Kidney capillary endothelial cell (primary cell): ENCODE measurements around the gene MYO15A.

Experiments used
- DNase-seq: peaks from one replicate; pipeline ENCODE4 v3.0.0-alpha.2; 2018; ENCODE audit warnings: low spot score

MYO15A gene

DNA sequence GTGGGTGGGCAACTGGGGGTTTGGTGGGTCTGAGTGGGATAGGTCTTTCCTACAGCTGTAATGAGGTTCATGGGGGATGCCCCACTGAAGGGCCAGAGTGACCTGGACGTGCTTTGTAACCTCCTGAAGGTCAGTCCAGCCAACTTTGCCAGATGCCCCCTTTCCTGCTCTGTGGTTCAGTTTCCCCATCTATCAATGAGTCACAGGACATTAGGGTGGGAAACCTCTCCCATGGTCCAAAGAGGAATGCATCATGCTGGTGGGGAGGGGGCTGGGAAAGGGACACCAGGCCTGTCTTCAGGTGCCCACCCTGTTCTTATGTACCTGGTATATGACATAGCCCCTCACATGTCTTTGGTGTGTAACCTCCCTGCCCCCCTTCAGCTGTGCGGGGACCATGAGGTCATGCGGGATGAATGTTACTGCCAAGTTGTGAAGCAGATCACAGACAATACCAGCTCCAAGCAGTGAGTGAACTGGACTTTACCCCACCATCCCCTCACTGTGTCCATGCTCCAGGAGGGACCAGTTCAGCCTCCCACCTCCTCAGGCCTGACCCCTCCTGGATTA is 51.1 kb downstream of the MYO15A start:
- DNase-seq, result no peak

DNA sequence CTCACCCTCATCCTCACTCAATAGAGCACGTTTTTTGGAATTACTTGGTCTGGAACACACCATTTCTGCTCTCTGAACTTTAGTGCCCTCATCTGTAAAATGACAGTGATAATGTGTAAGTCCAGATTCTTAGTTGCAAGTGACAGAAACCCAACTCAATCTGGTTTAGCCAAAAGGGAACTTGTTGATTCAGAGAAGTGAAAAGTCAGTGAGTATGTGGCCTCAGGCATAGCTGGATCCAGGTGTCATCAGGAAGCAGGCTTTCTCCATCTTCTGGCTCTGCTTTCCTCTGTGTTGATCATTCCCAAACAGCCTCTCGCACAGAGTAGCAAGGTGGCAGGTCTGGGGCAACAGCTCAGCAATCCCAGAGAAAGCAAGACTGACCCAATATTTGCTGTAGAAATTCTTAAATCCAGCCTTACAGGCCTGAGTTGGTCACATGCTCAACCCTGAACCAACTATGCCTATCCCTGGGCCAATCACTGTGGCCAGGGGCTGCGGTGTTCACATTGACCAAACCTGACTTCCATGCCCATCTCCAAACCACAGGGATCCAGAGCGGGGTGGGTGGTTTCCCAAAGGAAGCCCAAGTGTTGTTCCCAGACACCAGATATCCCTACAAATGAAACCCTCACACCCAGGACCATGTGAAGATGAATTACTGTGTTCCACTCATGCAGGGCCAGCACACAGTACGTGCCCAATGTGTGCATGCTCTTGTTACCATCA is 51.7 kb downstream of the MYO15A start:
- no peak for DNase-seq

DNA sequence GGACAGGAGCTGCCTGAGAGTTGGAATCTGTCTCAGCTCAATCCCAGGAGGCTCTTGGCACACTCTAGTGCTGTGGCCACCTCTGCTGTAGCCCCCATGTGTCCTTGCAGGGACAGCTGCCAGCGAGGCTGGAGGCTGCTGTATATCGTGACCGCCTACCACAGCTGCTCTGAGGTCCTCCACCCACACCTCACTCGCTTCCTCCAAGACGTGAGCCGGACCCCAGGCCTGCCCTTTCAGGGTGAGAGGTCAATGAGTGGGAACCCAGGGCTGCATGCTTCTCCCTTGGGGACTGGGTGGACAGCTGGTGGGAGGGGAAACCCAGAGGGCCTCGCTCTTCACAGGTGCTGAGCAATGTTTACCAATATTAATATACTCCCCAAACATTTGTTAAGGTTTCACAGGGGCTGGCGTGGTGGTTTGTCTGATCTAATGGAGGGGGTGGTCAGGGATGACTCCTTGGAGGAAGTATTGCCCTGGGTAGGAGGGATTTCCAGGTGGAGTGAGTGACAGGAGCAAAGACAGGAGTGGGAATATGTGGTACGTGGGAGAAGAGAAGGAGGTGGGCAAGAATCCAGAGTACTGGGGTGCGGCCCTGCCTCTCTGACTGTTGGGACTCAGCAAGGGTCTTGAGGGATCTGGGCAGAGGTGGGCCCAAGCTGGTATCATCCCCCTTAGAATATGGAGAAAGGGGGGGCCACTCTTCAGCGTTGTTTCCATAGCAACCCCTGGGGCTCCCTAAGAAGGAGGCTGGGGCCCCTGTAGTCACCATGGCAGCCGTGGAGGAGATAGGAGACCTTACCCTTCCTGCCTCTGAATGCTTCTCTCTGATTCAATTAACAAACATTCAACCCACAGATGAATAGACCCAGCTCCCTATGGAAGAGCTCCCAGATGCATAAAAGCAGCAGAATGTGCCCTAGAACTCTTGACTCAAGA is 52.9 kb downstream of the MYO15A start:
- no peak for DNase-seq

DNA sequence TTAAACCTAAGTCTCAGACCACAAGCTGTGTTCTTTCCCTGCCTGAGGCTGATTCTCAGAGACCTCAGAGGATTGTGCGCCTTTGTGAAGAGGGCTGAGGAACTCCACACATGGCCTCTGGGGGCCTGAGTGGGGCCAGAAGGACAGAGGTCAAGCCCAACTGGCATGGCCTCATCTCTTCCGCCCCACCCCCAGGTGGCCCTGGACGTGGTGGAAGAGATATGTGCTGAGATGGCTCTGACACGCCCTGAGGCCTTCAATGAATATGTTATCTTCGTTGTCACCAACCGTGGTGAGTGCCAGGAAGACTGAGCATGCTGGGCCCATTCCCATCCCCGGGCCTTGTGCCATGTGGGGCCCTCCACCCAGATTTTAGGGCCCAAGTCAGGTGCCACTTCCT is 55.0 kb downstream of the MYO15A start:
- DNase-seq, result no peak

DNA sequence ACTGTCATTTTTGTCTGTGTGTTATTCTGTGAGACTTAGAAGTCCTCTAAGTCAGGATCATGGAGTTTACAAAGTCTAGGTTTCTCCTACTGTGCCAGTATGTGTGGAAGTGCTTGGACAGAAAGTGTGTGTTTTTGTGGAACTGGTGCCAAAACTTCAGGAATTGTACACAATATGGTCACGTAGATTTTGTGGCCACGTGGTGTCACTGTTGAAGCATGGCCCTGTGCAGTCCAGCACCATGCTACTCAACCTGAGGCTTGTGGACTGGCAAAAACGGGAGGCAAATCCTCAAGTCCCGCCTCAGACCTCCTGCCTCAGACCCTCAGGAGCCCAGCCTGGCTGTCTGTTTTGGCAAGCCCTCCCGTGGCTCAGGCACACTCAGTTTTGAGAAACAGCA is 58.3 kb downstream of the MYO15A start:
- no peak for DNase-seq

DNA sequence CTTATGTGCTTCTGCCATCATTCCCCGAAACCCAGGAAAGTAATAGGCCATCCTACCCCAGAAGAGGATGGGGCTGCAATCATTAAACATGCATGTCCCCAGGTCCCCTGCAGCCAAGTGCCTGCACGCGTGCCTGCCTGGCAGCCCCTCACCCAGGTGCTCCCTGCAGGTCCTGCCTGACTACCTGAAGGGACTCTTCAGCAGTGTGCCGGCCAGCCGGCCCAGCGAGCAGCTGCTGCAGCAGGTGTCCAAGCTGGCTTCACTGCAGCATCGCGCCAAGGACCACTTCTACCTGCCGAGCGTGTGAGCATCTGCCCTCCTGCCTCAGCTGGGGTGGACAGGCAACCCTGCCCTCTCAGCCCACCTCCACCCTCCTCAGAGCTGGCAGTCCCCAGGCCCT is 58.9 kb downstream of the MYO15A start:
- DNase-seq, result no peak

DNA sequence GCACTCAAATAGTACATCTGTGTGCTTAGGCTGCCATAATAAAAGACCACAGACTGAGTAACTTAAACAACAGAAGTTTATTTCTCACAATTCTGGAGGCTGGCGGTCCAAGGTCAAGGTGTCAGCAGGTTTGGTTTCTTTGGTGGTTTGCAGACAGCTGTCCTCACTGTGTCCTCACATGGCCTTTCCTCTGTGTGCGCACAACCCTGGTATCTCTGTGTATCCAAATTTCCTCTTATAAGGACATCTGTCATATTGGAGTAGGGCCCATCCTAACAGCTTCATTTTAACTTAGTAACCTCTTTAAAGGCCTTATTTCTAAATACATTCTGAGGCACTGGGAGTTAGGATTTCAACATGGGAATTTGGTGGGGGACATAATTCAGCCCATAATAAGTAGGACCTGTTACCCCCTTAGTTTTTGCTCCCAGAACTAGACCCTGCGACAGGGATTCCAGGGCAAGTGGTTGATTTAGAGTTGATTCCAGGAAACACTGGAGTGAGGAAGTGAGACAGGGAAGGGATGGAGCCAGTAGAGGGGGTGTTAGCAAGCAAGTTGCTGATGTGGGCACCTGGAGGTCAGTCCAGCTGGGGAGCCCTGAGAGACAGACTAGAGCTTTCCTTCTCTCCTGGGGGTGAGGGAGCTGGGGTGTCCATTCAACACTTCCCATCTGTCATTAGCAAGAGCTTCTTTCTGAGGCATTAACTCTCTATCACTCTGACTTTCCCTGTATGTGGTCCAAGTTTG is 64.1 kb downstream of the MYO15A start:
- DNase-seq, result no peak

DNA sequence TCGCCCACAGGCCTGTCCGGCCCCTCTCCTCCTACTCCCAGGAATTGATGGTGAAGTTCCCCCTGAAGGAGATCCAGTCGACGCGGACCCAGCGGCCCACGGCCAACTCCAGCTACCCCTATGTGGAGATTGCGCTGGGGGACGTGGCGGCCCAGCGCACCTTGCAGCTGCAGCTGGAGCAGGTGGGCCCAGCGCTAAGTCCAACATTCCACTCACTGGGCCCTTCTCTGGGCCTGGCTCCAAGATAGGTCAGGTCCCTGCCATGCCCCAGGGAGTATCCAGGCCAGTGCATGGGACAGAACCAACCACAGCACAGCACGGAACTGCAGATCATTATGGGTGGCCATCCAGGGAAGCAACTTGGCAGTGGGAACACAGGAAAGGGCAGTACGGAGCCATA is 65.2 kb downstream of the MYO15A start:
- DNase-seq, result no peak

DNA sequence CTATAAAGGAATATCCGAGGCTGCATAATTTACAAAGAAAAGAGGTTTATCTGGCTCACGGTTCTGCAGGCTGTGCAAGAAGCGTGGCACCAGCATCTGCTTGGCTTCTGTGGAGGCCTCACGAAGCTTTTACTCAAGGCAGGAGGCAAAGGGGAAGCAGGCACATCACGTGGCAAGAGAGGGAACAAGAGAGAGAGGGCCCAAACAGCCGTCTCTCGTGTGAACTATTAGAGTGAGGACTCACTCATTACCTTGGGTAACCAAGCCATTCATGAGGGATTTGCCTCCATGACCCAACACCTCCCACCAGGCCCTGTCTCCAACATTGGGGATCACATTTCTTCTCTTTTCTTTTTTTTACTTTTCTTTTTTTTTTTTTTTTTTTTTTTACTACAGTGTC is 67.6 kb downstream of the MYO15A start:
- DNase-seq, result no peak

DNA sequence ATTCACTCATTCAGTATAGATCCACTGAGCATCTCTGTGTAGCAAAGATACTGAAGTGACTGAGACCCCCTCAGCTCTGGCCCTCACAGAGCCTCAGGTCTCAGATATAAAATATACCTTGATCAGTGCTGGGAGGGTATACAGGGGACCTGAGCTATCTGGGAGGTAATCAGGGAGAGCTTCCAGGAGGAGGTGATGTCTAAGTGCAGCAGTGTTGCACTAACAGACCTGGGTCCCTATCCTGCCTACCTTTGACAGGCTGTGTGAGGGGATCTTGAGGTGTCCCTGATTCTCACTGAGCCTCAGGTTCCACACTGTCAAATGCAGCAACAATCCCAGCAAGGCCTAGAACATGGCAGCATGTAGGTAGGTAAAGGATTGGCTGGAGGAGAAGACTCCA is 68.6 kb downstream of the MYO15A start:
- DNase-seq, result no peak

DNA sequence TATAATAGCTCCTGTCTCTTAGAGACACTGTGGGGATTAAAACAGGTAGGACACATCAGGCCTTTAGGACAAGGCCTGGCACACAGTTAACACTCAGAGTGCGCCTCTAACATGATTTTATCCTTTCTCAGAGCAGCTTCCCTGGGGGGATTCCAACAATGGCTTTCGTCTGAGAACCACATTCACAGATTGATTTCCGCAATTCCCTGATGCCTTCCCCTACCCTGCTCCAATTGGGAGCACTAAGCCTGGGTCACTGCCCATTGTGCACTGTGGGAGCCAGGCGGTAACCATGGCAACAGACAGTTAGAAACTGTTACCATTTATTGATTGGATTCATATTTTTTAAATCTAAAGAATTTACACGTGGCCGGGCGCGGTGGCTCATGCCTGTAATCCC is 69.2 kb downstream of the MYO15A start:
- DNase-seq, result no peak

DNA sequence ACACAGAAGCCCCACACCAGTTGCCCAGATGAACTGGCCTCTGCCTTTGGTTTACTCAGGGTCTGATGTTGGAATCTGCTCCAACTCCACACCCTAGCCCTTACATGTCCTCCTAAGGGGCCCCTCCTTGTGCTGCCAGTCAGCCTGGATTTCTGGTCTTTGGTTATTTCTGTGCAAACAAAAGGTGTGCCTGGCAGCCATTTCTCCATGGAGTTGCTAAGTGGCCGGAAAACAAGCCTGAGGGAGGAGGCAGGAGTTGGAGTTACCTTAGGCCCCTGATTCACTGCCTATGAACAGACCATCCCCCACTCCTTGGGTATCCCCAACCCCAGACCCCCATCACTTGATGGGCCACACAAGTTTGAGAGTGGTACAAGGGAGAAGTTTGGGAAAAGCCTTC is 70.6 kb downstream of the MYO15A start:
- no peak for DNase-seq

DNA sequence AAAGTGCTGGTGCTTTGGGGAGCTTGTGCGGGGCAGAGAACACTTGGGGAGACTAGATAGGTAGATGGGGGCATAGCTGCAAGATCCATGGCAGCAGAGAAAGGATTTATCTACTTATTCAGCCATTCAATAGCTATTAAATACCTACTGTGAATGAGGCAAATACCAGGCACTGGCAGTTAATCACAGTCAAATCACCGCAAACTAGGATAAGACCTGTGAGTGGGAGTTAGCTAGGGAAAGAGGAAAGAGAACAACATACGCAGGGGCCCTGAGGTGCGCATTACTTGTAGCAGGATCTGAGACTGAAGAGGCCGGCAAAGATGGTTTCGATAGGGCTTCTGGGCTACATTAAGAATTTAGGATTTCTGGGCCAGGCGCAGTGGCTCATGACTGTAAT is 71.2 kb downstream of the MYO15A start:
- no peak for DNase-seq

DNA sequence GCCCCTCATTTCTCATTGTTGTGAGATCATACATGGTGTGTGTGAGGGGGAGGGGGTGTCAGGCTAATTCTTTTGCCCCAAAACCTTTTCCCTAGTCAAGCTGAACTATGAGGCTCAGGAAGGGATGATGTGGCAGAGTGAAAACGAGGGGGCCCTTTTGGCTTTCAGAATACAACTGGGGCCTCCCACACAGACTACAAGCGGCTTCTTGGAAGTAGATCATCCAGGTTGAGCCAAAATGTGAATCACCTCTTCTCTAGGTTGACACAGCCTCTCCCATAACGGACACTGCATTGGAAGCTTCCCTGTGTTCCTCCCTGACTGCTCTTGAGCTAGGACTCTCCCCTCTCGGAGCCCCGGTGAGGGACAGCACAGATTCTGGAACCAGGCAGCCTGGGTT is 72.8 kb downstream of the MYO15A start:
- no peak for DNase-seq

DNA sequence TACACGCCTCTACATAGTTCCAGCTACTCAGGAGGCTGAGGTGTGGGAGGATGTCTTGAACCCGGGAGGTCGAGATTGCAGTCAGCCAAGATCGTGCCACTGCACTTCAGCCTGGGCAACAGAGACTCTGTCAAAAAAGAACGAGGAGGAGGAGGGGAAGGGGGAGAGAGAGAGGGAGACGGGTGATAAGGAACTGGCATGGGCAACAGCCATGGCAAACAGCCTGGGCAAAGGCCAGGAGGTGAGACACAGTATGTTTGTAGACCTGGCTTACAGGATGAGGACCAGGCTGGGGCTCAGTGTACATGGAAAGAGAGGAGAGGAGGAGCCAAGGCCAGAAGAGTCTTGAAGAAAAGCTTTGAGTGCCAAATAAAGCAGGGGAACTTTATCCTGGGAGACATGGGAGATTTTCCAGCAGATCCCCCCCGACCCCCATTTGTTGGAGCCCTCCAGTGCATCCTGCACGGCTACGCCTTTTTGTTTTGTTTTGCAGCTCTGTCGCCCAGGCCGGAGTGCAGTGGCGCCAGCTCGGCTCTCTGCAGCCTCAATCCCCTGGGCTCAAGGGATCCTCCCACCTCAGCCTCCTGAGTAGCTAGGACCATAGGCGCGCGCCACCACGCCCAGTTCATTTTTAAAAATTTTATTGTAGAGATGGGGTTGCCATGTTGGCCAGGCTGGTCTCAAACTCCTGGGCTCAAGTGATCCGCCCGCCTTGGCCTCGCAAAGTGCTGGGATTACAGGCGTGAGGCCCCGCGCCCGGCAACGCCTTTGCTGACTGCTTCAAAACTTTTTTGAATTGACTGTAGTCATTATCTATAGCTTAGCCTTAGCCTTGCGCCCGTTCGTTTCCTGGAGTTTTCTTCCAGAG is 73.8 kb downstream of the MYO15A start:
- DNase-seq, result no peak

DNA sequence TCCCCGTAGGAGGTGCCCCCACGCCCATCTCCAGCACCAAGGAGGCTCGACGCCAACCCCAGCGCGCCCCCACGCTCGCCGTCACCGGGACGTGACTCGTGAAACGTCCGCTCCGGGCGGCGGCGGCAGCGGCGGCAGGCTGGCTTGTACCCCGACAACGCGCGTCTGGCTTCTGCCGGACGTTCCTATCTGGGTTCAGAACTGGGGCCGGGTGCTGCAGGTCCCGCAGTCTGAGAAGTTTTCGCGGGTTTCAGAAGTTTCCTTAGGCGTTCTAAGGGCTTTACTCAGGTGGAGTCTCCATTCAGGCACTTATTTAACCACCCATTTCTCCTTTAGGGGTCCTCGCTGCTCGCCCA is 74.4 kb downstream of the MYO15A start:
- DNase-seq, result no peak

DNA sequence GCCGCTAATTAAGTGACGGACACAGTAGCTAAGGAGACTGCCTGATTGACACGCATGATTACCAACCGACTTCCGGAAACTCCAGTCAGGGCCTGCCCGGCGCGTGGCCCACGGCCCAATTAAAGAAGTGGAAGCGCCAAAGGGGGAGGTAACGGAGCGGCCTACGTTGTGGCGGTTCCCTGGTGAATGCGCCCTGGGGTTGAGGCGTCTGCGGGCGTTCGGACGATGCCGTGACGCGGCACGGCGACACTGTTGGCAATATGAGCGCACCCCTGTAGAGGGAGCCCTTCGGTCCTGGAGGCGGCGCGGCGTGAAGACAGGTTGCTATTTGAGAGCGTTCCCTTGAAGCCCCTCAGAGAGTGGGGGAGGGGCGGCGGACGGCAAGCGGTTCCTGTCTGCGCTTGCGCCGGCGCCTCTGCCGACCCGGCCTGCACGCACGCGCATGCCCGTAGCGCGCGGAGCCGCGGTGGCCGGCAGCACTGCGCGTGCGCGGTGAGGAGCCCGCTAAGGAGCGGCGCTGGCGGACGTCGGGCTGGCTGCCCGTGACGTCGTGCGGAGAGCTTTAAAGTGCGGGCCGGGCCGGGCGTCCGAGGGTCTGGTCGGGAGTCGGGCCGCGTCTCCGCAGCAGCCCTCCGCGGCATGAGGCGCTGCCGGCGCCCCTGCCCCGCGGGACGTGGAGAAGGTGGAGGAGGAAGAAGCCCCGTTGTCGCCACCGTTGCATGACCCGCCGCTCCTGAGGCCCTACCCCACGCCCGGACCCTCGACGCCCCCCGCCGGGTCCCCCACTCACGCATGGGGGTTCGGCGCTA is 75.0 kb downstream of the MYO15A start, which contains the start of gene ALKBH5:
Gene ALKBH5, plus strand, starts transcription at position 495 of the 809 bp plus-strand sequence. CDS start 416 bp downstream, outside the sequence.
- peak; percentile 100 for DNase-seq

DNA sequence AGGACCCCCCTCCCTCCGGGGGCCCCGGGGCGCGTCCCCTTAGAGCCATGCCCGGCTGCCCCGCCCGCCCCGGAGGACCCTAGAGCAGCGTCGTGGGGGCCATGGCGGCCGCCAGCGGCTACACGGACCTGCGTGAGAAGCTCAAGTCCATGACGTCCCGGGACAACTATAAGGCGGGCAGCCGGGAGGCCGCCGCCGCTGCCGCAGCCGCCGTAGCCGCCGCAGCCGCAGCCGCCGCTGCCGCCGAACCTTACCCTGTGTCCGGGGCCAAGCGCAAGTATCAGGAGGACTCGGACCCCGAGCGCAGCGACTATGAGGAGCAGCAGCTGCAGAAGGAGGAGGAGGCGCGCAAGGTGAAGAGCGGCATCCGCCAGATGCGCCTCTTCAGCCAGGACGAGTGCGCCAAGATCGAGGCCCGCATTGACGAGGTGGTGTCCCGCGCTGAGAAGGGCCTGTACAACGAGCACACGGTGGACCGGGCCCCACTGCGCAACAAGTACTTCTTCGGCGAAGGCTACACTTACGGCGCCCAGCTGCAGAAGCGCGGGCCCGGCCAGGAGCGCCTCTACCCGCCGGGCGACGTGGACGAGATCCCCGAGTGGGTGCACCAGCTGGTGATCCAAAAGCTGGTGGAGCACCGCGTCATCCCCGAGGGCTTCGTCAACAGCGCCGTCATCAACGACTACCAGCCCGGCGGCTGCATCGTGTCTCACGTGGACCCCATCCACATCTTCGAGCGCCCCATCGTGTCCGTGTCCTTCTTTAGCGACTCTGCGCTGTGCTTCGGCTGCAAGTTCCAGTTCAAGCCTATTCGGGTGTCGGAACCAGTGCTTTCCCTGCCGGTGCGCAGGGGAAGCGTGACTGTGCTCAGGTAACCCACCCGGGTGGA is 75.8 kb downstream of the MYO15A start:
- no peak for DNase-seq

DNA sequence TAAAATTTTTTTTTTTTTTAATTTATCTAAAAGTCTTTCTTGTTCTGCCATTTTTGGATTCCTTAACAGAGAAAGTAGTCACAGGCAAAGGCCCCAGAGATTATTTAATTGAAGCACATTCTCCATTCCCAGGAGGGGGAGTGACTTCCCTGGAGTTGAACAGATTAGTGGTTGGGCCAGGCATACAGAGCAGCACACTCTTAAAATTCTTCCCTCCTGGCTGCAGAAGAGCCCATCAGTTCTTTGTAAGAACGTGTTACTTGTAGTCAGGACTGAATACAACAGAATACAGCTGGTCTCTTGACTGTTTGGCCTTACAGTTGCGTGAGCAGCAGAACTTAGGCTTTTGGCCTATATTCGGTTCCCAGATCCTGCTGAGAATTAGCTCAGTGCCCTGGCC is 76.8 kb downstream of the MYO15A start:
- DNase-seq, result no peak
